ENCODE data around the gene SEMA4G.

DNA sequence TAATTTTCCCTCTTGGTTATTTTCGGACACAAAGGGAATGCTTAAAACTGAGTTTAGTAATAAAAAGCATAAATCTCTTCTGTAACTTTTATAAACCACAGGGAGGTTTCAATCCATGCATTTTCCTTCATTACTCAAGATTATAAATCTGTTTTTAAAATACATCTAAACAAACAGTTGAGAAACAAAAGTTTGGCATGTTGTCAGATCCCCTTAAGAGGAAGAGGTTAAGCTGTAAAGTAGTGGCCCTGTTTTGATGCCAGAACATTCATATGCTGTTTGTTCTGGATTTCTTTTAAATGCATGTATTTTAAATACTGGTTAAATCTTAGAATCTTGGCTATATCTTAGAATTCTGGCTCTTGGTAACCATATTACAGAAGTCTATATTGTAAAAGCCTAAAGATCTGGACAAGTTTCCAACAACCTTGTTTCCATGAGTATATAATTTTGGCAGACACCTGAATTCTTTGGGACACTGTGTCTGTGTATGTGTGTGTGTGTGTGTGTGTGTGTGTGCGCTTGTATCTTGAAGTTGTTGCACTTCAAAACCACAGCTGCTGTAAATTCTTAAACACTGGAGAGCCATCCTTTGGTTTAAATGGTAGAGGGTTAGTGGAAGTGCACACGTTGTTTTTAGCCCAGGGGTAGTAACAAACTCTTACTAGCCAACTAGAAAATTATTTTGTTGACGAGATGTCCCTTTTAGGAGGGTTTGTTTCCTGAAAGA lies 6.8 kb upstream of the SEMA4G start:
- TF ChIP-seq CTCF (conservative IDR thresholded peaks at IDR 0.05) = no peak
- no peak for TF ChIP-seq EZH2 (IDR thresholded peaks at IDR 0.05; ENCODE audit: low read depth)

Measured in PC-9 (cell line).